T-helper 2 cell (primary cell): Measurements from ENCODE around the gene DUOX2.
"Not testable (repeated sequence)": the region's sequence is repeated elsewhere in the genome, so short reads cannot be mapped to it uniquely, and the experiment has no call there.

ENCODE experiments used
- DNase-seq, 5 experiments: peaks; one replicate each; pipeline versions ENCODE4 v3.0.0 to v3.0.0-alpha.2; 2012 to 2022

The DUOX2 gene

DNA sequence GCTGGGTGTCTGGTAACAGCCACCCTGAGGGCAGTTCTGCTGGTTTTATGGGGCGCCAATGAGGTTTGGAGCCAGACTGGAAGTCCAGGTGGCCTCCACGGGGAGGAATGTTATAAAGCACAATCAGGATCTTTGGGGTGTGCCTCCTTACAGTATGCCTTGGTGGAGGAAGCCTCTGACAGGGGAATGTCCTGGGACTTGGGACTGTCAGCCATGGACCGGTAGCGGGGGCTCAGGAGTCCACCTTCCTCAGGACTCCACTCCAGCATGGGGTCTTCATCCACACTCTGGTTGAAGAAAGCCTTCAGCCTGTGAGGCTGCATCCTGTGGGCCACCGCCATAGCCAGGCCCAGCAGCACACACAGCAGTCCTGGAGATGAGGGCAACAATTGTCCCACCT lies 5.0 kb upstream of the DUOX2 start:
- no peak for DNase-seq

DNA sequence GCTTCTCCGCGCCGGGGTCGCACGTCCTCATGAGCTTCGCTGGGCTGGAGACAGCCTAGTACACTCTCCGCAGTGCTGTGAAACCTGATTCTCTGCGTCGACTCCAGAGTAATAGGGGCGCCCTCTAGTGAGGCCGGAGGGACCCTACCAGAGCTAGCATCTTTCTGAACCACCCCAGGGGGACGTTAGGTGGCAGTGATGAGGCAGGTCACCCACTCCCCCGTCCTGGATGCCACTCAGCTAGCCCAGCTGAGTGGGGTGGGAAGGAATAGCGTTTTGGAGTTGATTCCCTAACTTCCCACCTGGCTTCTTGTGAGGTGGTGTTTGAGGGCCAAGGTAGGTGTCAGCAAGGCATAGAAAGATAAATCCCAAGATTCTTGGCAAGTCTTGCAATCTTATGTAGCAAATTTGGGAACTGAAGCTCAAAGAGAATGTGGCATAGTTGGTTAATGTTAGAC lies 4.2 kb upstream of the DUOX2 start:
- DNase-seq: peak; percentile 41 to 85 (median 72)

GRCh38 chr15:45117308-45118130 lies 3.5 kb upstream of the DUOX2 start:
- DNase-seq: no peak

GRCh38 chr15:45116482-45117307 lies 2.7 kb upstream of the DUOX2 start:
- DNase-seq: peak in 1 of 5 experiments; percentile 15

- DNase-seq: no peak
Observed at GRCh38 chr15:45116006-45116481, 2.1 kb upstream of the DUOX2 start.

DNA sequence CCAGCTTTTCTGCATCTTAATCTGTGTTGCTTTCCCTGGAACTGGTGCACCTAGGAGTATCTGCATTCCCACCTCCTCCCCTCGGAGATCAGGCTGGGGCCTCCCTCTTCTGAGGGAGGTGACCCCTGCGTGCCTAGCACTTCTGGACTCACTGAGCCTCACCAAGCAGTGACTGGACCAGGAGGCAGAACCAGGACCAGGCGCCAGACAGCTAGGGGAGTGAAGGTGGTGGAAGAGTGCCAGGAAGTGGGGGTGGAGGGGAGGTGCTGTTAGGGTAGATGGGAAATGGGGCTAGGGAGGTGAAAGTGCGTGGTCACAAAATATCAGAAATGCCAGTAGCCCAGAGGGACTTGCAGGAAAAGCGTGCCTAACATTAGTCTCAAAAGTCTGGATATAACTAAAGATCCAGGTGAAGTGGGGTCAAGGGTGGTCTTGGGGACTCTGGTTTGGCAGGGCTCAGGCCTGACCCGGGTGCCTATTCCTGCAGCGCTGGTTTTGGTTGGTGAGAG lies 1.4 kb upstream of the DUOX2 start:
- DNase-seq: no peak

GRCh38 chr15:45114751-45115085 lies 746 bp upstream of the DUOX2 start:
- no peak for DNase-seq

GRCh38 chr15:45113380-45113990 lies 487 bp downstream of the DUOX2 start:
- no peak for DNase-seq

- DNase-seq: peak in 1 of 5 experiments; percentile 24
Observed at GRCh38 chr15:45112591-45113379, 1.2 kb downstream of the DUOX2 start.

DNA sequence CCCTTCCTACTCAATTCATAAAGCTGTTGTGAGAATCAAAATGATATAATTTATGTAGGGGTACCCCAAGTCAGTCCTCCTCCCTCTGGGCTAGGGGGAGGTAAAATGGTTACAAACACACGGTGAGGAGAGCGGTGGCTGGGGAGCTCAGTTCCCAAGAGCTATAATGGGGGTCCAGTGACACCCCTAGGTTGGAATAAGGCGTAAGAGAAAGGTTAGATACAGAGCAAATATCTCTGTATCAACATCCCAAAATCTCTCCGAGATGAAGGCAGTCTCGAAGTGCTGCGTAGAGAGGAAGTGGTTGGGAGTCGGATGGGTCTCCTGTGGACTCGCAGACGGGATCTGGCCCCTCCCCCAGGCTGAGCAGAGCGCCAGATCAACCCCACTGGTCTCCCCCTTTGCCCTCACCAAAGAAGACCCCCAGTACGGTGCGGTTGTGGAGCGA lies 1.8 kb downstream of the DUOX2 start:
- DNase-seq: no peak

GRCh38 chr15:45111390-45112142 lies 2.4 kb downstream of the DUOX2 start:
- DNase-seq: no peak

DNA sequence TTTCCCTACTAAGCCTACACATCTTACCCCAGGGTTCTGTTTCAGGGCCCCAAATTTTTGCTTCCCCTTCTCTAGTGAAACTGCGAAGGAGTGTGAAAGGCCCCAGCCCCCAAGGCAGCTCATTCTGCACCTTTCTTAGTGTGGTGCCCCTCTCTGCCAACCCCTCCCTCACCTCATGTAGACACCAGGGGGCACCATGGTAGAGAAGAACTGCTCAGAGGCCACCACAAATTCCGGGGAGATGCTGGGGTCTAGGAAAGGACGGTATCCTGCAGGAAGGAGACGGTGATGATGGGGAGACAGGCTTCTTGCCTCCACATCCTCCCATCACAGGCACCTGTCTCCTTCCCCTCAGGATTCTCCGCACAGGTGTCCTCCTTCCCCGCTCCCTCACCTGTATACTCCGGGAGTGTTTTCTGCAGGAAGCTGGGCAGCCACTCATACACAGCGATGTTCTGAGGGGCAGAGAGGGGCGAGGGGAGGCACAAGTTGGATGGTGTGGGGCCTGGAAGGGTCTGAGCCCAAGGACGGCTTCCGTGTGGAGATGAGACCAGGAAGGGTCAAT lies 3.6 kb downstream of the DUOX2 start:
- DNase-seq: no peak

DNA sequence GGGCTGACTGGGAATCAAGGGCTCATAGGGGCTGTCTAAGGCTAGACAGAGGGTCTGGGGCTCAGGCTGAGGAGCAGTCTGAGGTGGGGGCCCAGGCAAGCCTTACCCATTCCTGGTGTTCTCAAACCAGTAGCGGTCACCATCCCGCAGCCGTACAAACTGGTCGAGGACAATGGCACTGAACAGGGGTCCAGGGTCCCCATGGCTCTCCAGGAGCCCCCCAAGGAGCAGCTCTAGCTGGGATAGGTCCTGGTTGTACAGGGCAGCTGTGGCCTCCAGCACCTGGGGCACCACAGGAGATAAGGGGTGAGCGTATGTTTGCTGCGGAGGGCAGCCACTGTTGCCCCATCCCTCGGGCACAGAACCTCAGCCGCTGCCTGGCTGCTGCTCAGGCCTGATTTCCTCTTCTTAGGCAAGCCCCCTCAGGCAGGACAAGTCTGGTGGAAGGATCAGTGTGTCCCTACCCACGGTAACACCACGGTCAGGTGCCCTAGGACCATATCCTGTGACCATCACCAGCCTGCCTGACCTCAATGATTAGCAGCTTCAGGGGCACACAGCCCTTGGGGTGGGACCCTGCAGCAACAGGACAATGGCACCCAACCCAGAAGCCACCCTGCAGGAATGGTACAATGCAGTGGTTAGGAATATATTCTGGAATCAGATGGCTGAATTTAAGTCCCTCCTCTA lies 5.9 kb downstream of the DUOX2 start:
- no peak for DNase-seq

GRCh38 chr15:45106002-45106790 lies 7.8 kb downstream of the DUOX2 start:
- DNase-seq: no peak

DNA sequence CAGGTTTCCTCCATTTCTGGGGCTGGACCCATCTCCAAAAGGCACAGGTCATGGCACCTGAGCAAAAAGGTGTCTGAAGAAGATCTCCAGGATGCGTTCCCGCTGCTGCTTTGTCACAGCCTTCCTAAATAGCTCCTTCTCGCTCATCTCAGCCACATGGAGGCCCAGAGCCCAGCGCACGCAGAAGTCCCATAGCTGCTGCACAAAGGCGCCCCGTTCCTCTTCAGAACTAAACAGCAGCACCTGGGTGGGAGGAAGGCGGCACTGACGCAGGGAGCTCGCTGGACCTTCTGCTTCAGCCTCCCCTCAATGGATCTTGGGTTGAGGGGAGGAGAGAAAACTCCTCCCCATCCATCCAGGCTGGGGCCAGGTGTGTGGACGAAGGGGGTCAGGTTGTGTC lies 8.4 kb downstream of the DUOX2 start:
- no peak for DNase-seq

DNA sequence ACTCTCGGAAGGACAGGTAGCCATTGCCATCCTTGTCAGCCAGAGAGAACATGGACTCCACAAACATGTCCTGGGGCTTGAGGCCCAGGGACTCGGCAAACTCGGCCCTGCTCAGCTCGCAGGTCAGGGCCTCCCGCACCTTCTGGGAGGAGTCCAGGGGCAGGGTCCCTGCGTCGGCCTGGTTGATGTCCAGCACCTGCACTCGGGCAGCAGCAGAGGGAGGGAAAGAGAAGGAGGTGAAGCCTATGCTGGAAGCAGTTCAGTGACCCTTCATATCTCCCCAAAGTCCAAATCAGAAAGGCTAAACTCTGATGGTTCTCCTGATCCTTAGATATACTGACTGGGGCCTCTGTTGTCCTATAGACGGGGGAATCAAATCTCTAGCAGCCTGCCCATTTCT lies 9.8 kb downstream of the DUOX2 start:
- not testable (repeated sequence) for DNase-seq

DNA sequence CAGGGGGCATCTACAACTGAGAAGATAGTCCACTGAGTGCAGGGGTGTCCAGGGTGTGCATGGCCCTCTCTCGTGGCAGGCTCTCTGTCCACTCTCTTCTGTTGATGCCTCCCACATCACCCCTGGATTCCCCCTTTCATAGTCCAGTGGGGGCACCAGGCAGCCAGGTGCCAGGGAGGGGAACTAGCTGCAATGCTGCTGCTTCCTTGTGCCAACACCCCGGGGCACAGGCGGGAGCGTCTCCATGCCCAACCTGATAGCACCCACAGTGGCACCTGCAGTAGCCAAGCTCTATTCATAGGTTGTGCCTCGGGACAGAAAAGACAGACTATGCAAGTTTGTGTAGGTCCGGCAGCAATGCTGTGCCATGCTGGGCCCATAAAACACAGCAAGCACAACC lies 11.7 kb downstream of the DUOX2 start:
- no peak for DNase-seq

- DNase-seq: no peak
Observed at GRCh38 chr15:45101749-45102148, 12.2 kb downstream of the DUOX2 start.

GRCh38 chr15:45100884-45101625 lies 12.9 kb downstream of the DUOX2 start:
- DNase-seq: no peak
